H1 (cell line): ENCODE results near the gene RAD51C. TPM values are rescaled to one million over a fixed set of nuclear protein-coding genes. Genes with fewer than 3 reads are reported as not detected.

ENCODE experiments used
- CHD7 ChIP-seq: fragments of 300-600 bp; sonication (generic); IDR thresholded peaks from 2 replicates; pipeline ENCODE4 v1.7.1; 2012; ENCODE audit warnings: low read length, moderate library complexity, mild to moderate bottlenecking, inconsistent platforms; ENCODE audit not compliant: insufficient replicate concordance
- KDM1A ChIP-seq: fragments of 200-600, 300-600 bp; sonication (generic); IDR thresholded peaks from 2 replicates; pipeline ENCODE4 v1.7.1; 2016; ENCODE audit warnings: mild to moderate bottlenecking, low read length, borderline replicate concordance
- NRF1 ChIP-seq: IDR thresholded peaks from 2 replicates; pipeline ENCODE4 v1.6.1; 2011; ENCODE audit warnings: mild to moderate bottlenecking, low read depth, low read length, improper control_type of control experiment
- PHF8 ChIP-seq: fragments of 200-600 bp; sonication (generic); conservative IDR thresholded peaks from 2 replicates; pipeline ENCODE4 v1.7.1; 2012; ENCODE audit warnings: low read depth, mild to moderate bottlenecking, inconsistent platforms, low read length, moderate library complexity
- RAD21 ChIP-seq, 2 experiments: IDR thresholded peaks in 1 of 2; conservative IDR thresholded peaks in 1 of 2; 2 replicates each; pipeline ENCODE4 v1.6.1; 2011; ENCODE audit warnings: low read depth in 2 of 2, low read length in 2 of 2, improper control_type of control experiment in 1 of 2, inconsistent platforms in 1 of 2, mild to moderate bottlenecking in 1 of 2, moderate library complexity in 1 of 2
- SIX5 ChIP-seq: IDR thresholded peaks from 2 replicates; pipeline ENCODE4 v1.6.1; 2011; ENCODE audit warnings: mild to moderate bottlenecking, low read depth, low read length
- SP4 ChIP-seq: IDR thresholded peaks from 2 replicates; pipeline ENCODE4 v1.6.1; 2012; ENCODE audit warnings: low read length, inconsistent platforms
- TBP ChIP-seq: IDR thresholded peaks from 2 replicates; pipeline ENCODE4 v1.6.1; 2011; ENCODE audit warnings: low read depth, low read length, improper control_type of control experiment
- USF2 ChIP-seq: IDR thresholded peaks from 2 replicates; pipeline ENCODE4 v1.6.1; 2011; ENCODE audit warnings: low read length, improper control_type of control experiment
- polyA plus RNA-seq, 7 experiments: library from polyadenylated mRNA; depleted of rRNA in 3 of 7; stranded (reverse) in 5 of 7; unstranded in 2 of 7; fragments of >200 nt in 5 of 7; fragments of 200-250 nt in 2 of 7; gene quantifications; 1 replicate in 5 of 7; 2 replicates in 1 of 7; 4 replicates in 1 of 7; pipeline versions ENCODE4 v1.2.1 to v1.2.3, GENCODE V29; 2011 to 2013; ENCODE audit warnings: missing spikeins in 2 of 7, mixed read lengths in 2 of 7
- total RNA-seq: library from RNA; stranded (reverse); fragmentation: NEBNext Ultra II Directional; extraction: Animal tissue kit (Norgen Biotek cat#: 25700); gene quantifications from 2 replicates; pipeline ENCODE4 v1.2.1, GENCODE V29; 2021

RAD51C gene
- total and polyA plus RNA-seq, 2 of the 8 experiments (the other 6 are each of a cell fraction or from before 2014, with no cell fraction given) = 10.4 to 21.7 TPM

GRCh38 chr17:58679263-58680037, 13.0 kb upstream of the RAD51C start (continued):
- TF ChIP-seq CHD7 = no peak
- no peak for TF ChIP-seq RAD21 (IDR thresholded peaks at IDR 0.05 in 1 of 2, conservative IDR thresholded peaks at IDR 0.05 in 1 of 2; ENCODE audit: low read depth in 2 of 2, low read length in 2 of 2)
- TF ChIP-seq SIX5 = no peak
- TF ChIP-seq TBP = peak; percentile 96
- TF ChIP-seq PHF8 = no peak
- TF ChIP-seq NRF1 = no peak
- TF ChIP-seq SP4 = no peak
- TF ChIP-seq USF2 = no peak
- no peak for TF ChIP-seq KDM1A
